Neuron (in vitro differentiated cells): ENCODE results near the gene FRYL.
"Not testable (repeated sequence)": the region's sequence is repeated elsewhere in the genome, so short reads cannot be mapped to it uniquely, and the experiment has no call there.

Source experiments
- H2AFZ ChIP-seq: one replicate; pipeline ENCODE4 v1.6.1; 2013; ENCODE audit warnings: low read depth, mild to moderate bottlenecking, inconsistent platforms, low read length, moderate library complexity
- H3K27me3 ChIP-seq: one replicate; pipeline ENCODE4 v1.6.1; 2013; ENCODE audit warnings: low read length; ENCODE audit not compliant: insufficient read depth
- H3K36me3 ChIP-seq: one replicate; pipeline ENCODE4 v1.6.1; 2013; ENCODE audit warnings: low read length; ENCODE audit not compliant: insufficient read depth
- H3K4me1 ChIP-seq: one replicate; pipeline ENCODE4 v1.6.1; 2013; ENCODE audit warnings: low read length; ENCODE audit not compliant: insufficient read depth
- H3K4me3 ChIP-seq: 2 replicates; pipeline ENCODE4 v1.5.1; 2013; ENCODE audit warnings: mild to moderate bottlenecking, low read length, moderate library complexity
- H3K9me3 ChIP-seq: one replicate; pipeline ENCODE4 v1.6.1; 2013; ENCODE audit warnings: low read length

FRYL gene

DNA sequence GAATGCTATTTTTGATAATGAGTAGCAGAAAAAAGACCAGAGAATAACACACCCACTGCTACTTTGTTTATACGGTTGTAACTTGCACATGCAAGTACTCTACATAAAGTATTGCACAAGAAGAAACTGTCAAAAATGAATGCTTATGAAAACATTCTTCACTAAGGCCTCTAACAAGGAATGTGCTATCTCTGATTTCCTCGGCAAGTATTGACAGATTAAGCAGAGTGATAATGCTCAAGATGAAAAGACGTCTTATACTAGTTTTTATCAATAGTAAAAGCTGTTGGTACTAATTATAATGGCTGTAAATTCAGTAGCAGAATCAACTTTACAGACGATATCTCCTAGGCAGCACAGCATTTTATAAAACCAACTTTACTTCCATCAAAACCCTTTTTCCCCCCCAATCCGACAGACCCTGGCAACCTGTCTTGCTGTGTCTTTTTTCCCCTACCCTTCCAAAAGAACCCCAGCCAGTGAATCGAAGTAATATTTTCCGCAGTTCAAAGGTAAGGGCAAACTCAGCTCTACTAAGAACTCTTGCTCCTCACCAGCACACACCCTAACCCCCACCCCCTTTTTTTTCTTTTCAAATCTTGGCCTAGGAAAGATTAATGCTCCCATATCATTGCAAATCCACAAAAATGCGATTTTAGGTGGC lies 1.5 kb downstream of the FRYL start:
- no peaks in the 10 kb centered on the region for H3K36me3 ChIP-seq
- peak overlapping the region; percentile 93 for H2AFZ ChIP-seq
- H3K4me3 ChIP-seq: peak overlapping the region; percentile 99
- no peaks in the 10 kb centered on the region for H3K27me3 ChIP-seq
- no peaks in the 10 kb centered on the region for H3K9me3 ChIP-seq
- H3K4me1 ChIP-seq: peaks cover 38% of the 10 kb centered on the region

DNA sequence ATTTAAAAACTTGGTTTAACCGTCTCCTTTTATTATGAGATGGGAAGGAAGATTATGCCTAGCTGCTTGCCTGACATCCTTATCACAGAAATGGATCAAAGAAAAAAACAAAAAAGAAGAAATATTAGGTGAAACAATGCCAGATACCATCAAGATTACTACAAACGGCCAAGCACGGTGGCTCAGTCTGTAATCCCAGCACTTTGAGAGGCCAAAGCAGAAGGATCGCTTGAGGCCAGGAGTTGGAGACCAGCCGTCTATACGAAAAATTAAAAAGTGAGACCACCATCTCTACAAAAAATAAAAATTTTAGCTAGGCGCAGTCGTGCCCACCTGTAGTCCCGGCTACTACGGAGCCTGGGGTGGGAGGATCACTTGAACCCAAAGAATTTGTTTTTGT lies 2.3 kb downstream of the FRYL start:
- H3K4me1 ChIP-seq: peaks cover 38% of the 10 kb centered on the region
- H3K9me3 ChIP-seq: no peaks in the 10 kb centered on the region
- H3K4me3 ChIP-seq: peak overlapping the region; percentile 99
- no peak overlapping the region for H2AFZ ChIP-seq
- no peaks in the 10 kb centered on the region for H3K27me3 ChIP-seq
- no peaks in the 10 kb centered on the region for H3K36me3 ChIP-seq

DNA sequence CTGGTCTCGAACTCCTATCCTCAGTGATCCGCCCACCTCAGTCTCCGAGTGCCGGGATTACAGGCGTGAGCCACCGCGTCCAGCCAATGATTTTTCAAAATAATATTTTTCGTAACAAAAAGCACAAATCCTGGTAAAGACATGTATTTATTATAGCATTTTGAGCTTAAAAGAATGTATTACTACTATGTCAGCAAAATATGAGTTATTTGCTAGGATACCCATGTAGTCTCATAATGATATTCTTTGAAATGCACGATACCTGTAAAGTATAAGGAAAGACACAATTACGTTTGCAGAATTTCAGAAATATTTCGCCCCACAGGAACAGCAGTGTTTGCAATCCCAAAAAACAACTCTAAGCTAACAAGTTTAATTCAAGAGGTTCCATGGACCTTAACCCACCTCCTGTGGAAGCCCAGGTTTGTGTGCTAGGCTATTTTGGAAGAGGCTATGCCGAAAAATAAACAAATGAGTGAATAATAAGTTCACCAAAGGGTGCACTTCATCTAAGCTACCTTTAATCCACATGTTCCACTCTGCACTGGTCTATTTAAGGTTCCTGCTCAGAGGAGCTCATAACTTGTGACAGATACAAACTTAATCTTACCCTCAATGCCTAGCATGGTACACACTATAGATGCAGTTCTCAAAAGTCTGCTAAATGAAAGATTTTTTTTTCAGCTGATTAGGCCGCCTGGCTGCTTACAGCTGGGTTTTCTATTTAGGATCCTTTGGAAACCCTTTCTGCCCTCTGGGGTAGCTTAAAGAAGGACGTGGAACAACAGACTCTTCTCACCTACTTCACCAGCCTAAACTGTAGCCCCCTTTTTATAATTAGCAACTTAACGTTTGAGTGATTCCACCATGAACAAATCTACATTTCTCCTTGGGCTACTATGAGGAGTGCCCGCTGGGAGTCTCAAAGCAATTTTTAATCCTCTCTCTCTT lies 5.0 kb downstream of the FRYL start:
- peaks cover 31% of the 10 kb centered on the region for H3K4me1 ChIP-seq
- no peak overlapping the region for H2AFZ ChIP-seq
- H3K27me3 ChIP-seq: no peaks in the 10 kb centered on the region
- no peak overlapping the region for H3K4me3 ChIP-seq
- no peaks in the 10 kb centered on the region for H3K9me3 ChIP-seq
- no peaks in the 10 kb centered on the region for H3K36me3 ChIP-seq

DNA sequence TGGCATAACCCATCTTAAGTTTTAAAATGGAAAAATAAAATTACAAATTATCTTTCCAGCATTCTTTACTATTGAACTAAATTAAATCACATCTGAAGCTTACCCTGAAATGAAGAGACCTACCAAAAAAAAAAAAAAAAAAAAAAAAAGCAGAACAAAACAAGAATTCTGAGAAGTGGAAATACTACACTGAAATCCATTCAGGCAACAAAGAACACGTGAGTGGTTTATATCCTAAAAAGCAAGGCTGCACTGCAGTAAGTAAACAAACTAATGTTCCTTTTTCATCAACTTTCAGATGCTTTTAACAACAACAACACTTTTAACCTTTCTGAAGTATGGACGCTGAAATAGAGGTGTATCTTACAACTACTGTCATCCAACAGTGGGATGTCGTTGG lies 7.5 kb downstream of the FRYL start:
- H3K27me3 ChIP-seq: no peaks in the 10 kb centered on the region
- peaks cover 24% of the 10 kb centered on the region for H3K4me1 ChIP-seq
- no peaks in the 10 kb centered on the region for H3K9me3 ChIP-seq
- H3K36me3 ChIP-seq: peaks cover 5% of the 10 kb centered on the region
- no peak overlapping the region for H3K4me3 ChIP-seq
- no peak overlapping the region for H2AFZ ChIP-seq

DNA sequence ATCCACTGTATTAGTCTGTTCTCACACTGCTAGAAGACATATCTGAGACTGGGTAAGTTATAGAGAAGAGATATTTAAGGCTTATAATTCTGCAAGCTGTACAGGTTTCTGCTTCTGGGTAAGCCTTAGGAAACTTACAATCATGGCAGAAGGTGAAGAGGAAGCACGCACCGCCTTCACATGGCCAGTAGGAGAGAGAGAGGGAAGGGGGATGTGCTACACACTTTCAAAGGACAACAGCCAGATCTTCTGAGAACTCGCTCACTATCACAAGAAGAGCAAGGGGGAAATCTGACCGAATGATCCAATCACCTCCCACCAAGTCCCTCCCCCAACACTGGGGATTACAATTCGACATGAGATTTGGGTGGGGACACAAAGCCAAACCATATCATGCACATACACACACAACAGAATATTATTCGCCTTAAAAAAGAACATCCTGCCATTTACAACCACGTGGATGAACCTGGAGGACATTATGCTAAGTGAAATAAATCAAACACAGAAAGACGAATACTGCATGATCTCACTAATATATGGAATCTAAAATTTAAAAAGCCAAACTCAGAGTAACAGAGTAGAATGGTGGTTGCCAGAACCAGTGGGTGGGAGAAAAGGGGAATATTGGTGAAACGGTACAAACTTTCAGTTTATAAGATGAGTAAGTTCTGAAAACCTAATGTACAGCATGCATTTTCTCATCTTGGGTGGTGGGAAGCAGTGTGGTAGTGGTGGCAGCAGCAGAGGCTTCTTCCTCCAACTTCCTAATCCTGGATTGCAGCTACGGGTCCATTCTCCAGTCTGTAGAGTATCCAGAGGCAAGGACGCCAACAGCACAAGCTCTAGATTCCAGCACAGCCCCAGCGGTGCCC lies 12.8 kb downstream of the FRYL start:
- H2AFZ ChIP-seq: no peak overlapping the region
- H3K36me3 ChIP-seq: peaks cover 5% of the 10 kb centered on the region
- peaks cover 3% of the 10 kb centered on the region for H3K4me1 ChIP-seq
- no peaks in the 10 kb centered on the region for H3K27me3 ChIP-seq
- H3K4me3 ChIP-seq: no peak overlapping the region
- H3K9me3 ChIP-seq: no peaks in the 10 kb centered on the region

DNA sequence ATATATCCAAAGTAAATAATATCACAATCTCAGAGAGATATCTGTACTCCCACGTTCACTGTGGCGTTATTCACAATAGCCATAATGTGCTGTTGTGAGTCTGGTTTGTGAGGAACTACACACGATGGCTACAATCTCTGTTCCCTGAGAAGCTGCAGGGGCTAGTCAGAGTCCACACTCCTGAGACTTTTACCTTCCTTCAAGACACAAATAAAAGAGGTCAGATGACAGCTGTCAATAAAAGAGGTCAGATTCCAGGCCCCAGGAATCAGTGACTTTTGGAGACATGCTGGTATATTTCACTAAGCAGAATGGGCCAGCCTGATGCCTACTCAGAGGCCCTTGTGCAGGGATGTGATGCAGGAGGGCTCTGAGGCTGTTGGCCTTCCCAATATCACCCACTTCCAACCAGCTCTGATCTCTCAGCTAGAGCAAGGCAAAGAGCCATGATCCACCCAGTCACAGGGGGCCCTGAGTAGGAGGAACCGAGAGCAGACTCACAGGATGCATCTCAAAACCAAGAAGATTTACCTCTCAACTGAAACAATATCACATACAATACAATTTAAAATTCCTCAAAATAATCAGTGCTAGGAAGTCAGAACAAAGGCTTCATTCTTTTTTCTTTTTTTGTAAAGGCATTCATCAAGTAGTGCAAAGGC lies 13.8 kb downstream of the FRYL start:
- peaks cover 5% of the 10 kb centered on the region for H3K36me3 ChIP-seq
- H3K4me3 ChIP-seq: no peak overlapping the region
- H3K9me3 ChIP-seq: no peaks in the 10 kb centered on the region

DNA sequence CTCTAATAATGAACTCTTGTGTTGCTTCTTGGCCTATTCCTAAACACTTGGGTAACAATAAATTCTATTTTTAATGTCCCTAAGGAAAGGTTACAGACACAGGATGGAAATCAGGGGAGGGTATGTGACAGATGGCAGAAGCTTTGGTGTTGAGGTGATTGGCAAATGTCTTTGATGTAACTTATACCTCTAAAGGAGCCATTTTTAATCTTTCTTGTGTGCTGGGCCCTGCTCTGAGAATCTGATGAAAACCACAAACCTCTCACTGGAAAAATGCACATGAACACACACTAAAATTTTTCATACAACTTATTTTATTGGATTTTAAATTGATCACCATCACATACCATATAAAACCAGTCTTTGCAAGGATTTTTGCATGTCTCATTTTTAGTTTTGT lies 17.7 kb downstream of the FRYL start:
- Histone ChIP-seq H3K4me1 (peaks cover 3% of the 10 kb centered on the region), H3K27me3 (no peaks in the 10 kb centered on the region)

More for the DNA sequence above, 13.8 kb downstream of the FRYL start:
- no peak overlapping the region for H2AFZ ChIP-seq
- H3K4me1 ChIP-seq: peaks cover 3% of the 10 kb centered on the region
- H3K27me3 ChIP-seq: no peaks in the 10 kb centered on the region

DNA sequence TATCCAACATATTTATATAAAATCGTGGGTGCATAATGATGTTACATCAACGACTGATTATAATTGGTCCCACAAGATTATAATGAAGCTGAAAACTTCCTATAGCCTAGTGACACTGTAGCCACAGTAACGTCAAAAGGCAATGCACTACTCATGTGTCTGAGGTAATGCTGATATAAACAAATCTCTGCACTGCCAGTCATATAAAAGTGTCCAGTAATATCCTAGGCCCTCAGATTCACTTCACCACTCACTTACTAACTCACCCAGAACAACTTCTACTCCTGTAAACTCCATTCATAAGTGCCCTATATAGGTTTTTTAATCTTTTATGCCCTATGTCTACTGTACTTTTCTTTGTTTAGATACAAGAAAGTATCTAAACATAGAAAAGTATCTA lies 18.8 kb downstream of the FRYL start:
- H3K9me3 ChIP-seq: peaks cover 7% of the 10 kb centered on the region
- no peaks in the 10 kb centered on the region for H3K36me3 ChIP-seq
- H3K4me3 ChIP-seq: no peak overlapping the region
- no peak overlapping the region for H2AFZ ChIP-seq
- H3K27me3 ChIP-seq: no peaks in the 10 kb centered on the region
- H3K4me1 ChIP-seq: peaks cover 1% of the 10 kb centered on the region

More for the DNA sequence above, 17.7 kb downstream of the FRYL start:
- Histone ChIP-seq H3K9me3 (peaks cover 7% of the 10 kb centered on the region), H3K4me3 (no peak overlapping the region), H3K36me3 (no peaks in the 10 kb centered on the region), H2AFZ (no peak overlapping the region)

DNA sequence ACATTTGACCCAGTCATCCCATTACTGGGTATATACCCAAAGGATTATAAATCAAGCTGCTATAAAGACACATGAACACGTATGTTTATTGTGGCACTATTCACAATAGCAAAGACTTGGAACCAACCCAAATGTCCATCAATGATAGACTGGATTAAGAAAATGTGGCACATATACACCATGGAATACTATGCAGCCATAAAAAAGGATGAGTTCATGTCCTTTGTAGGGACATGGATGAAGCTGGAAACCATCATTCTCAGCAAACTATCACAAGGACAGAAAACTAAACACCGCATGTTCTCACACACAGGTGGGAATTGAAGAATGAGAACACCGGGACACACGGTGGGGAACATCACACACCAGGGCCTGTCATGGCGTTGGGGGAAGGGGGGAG lies 21.4 kb downstream of the FRYL start:
- H3K9me3 ChIP-seq: peaks cover 15% of the 10 kb centered on the region
- not testable (repeated sequence) for H3K4me1 ChIP-seq, H3K27me3 ChIP-seq, H2AFZ ChIP-seq, H3K36me3 ChIP-seq, H3K4me3 ChIP-seq

DNA sequence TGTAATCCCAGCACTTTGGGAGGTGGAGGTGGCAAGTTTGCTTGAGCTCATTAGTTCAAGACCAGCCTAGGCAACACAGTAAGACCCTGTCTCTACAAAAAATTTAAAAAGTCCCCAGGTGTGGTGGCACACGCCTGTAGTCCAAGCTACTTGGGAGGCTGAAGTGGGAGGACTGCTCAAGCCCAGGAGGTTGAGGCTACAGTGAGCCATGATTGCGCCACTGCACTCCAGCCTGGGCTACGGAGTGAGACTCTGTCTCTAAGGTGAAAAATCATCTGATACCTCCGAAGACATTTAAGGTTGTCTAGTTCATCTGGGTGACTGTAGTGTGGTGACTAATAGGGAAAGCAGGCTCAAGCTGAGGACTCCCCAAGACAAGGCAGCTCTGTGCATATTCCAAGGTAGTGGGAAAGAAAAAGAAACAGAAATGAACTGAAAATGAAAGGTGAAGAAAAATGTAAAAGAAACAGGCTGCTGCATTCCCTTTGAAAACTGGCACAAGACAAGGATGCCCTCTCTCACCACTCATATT lies 23.3 kb downstream of the FRYL start:
- Histone ChIP-seq H3K4me3 (no peak overlapping the region), H2AFZ (no peak overlapping the region), H3K36me3 (no peaks in the 10 kb centered on the region), H3K4me1 (no peaks in the 10 kb centered on the region), H3K9me3 (peaks cover 15% of the 10 kb centered on the region), H3K27me3 (no peaks in the 10 kb centered on the region)

DNA sequence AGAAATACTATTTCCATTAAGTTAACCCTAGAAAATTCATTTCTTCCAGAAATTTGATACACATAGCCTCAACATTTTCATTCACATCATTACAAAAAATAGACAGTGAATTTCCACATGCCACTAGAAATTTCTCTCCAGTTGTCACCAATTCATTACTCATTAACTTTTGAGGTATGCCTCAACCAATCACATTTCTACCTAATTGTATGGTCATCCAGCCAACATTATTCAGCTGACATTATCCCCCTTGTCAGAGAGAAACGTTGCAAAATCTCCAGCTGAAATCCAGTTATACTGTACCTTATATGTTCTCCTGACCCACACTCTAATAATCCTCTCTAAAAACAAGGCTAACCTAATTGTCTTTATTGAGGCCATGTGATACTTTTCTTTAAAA lies 24.8 kb downstream of the FRYL start:
- no peaks in the 10 kb centered on the region for H3K4me1 ChIP-seq
- no peaks in the 10 kb centered on the region for H3K27me3 ChIP-seq
- H3K9me3 ChIP-seq: peaks cover 15% of the 10 kb centered on the region
- H3K4me3 ChIP-seq: no peak overlapping the region
- H3K36me3 ChIP-seq: no peaks in the 10 kb centered on the region
- H2AFZ ChIP-seq: no peak overlapping the region

DNA sequence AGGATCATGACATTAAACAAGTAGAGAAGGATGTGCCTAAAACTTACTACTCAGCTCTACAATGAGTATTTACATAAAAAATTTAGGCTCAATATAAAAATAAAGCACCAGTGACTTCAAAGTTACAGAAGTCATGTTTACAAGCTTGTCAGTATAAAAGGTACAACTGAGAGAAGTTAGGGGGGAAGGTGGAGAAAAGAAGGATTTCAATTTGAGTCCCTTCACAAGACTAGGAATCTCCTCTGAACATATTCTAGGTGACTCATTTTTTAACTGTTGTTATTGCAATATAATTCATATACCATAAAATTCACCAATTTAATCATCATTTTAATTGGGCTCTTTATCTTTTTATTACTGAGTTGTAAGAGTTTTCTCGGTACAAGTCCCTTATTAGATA lies 26.9 kb downstream of the FRYL start:
- no peaks in the 10 kb centered on the region for H3K36me3 ChIP-seq
- peaks cover 9% of the 10 kb centered on the region for H3K9me3 ChIP-seq
- no peaks in the 10 kb centered on the region for H3K27me3 ChIP-seq
- peaks cover 9% of the 10 kb centered on the region for H3K4me1 ChIP-seq
- no peak overlapping the region for H3K4me3 ChIP-seq
- no peak overlapping the region for H2AFZ ChIP-seq
